ENCODE results near the gene IQGAP1. TPM values are rescaled to one million over a fixed set of nuclear protein-coding genes. Genes with fewer than 3 reads are reported as not detected.

The IQGAP1 gene
- total RNA-seq, 6 experiments from 2014 or later = 172 to 201 (median 185) TPM

DNA sequence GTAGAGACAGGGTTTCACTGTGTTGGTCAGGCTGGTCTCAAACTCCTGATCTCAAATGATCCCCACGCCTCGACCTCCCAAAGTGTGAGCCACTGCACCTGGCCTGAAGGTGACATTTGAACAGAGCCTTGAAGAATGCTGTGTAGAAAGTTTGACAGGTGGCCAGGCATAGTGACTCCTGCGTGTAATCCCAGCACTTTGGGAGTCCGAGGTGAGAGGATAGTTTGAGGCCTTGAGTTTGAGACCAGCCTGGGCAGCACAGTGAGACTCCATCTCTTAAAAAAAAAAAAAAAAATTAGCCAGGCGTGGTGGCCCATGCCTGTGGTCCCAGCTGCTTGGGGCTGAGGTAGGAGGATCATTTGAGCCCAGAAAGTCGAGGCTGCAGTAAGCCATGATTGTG, 1.5 kb downstream of the IQGAP1 start:
- peak overlapping the region; percentile 97 for H3K4me3 Mint-ChIP-seq
- H3K27ac Mint-ChIP-seq = peak overlapping the region; percentile 88
- peaks cover 49% of the 10 kb centered on the region for H3K36me3 Mint-ChIP-seq (ENCODE audit: low read depth)
- peaks cover 53% of the 10 kb centered on the region for H3K4me1 Mint-ChIP-seq (ENCODE audit: low read depth)
- TF ChIP-seq, protein P1, sequence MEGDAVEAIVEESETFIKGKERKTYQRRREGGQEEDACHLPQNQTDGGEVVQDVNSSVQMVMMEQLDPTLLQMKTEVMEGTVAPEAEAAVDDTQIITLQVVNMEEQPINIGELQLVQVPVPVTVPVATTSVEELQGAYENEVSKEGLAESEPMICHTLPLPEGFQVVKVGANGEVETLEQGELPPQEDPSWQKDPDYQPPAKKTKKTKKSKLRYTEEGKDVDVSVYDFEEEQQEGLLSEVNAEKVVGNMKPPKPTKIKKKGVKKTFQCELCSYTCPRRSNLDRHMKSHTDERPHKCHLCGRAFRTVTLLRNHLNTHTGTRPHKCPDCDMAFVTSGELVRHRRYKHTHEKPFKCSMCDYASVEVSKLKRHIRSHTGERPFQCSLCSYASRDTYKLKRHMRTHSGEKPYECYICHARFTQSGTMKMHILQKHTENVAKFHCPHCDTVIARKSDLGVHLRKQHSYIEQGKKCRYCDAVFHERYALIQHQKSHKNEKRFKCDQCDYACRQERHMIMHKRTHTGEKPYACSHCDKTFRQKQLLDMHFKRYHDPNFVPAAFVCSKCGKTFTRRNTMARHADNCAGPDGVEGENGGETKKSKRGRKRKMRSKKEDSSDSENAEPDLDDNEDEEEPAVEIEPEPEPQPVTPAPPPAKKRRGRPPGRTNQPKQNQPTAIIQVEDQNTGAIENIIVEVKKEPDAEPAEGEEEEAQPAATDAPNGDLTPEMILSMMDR (IDR thresholded peaks at IDR 0.05) = no peak
- no peaks in the 10 kb centered on the region for H3K27me3 Mint-ChIP-seq (ENCODE audit: insufficient read depth)
- DNase-seq = no peak
- H3K9me3 Mint-ChIP-seq = no peaks in the 10 kb centered on the region

DNA sequence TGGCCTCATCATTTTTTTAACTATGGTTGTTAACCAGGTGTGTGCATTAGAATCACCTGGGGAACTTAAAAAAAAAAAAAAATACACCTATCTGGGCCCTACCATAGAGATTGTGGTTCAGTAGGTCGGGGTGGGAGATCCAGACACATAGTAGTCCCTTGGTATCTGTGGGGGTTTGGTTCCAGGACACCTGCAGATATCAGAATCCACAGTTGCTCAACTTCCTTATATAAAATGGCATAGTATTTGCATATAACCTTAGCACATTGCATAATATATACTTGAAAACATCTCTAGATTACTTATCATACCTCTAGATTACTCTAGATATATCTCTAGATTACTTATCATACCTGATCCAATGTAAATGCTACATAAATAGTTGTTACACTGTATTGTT, 5.0 kb downstream of the IQGAP1 start:
- H3K9me3 Mint-ChIP-seq = no peaks in the 10 kb centered on the region
- H3K4me1 Mint-ChIP-seq (ENCODE audit: low read depth) = peaks cover 64% of the 10 kb centered on the region
- H3K27me3 Mint-ChIP-seq (ENCODE audit: insufficient read depth) = no peaks in the 10 kb centered on the region; the same call in 1 of the 2 replicates
- TF ChIP-seq, protein P1 (IDR thresholded peaks at IDR 0.05) = no peak
- no peak for DNase-seq
- H3K27ac Mint-ChIP-seq = no peak overlapping the region
- peaks cover 59% of the 10 kb centered on the region for H3K36me3 Mint-ChIP-seq (ENCODE audit: low read depth)
- H3K4me3 Mint-ChIP-seq = no peak overlapping the region

DNA sequence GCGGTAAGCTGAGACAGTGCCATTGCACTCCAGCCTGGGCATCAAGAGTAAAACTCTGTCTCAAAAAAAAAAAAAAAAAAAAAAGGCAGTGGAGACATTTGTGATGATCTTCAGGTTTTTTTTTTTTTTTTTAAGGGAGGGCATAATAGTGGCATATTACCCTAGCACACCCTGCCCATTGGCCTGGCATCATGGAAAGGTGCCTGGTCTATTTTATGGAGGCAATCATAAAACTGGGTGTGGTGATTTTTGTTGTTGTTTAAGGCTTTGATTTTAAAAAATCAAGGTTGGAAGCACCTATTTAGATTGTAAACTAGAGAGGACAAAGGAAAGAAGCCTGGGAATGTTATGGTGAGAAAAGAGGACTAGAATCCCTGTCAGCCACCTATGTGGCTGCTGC, 6.0 kb downstream of the IQGAP1 start:
- TF ChIP-seq, protein P1 (IDR thresholded peaks at IDR 0.05) = no peak
- Mint-ChIP-seq H3K4me3 (no peak overlapping the region), H3K27me3 (ENCODE audit: insufficient read depth) (no peaks in the 10 kb centered on the region; the same call in 1 of the 2 replicates)

GRCh38 chr15:90394748-90395442, 6.9 kb downstream of the IQGAP1 start:
- H3K36me3 Mint-ChIP-seq (ENCODE audit: low read depth) = peaks cover 49% of the 10 kb centered on the region
- peak overlapping the region; percentile 40; the same call in 1 of the 2 replicates for H3K27ac Mint-ChIP-seq
- no peaks in the 10 kb centered on the region; the same call in 1 of the 2 replicates for H3K27me3 Mint-ChIP-seq (ENCODE audit: insufficient read depth)
- H3K4me3 Mint-ChIP-seq = no peak overlapping the region
- H3K9me3 Mint-ChIP-seq = no peaks in the 10 kb centered on the region
- H3K4me1 Mint-ChIP-seq (ENCODE audit: low read depth) = peaks cover 64% of the 10 kb centered on the region
- DNase-seq = no peak
- TF ChIP-seq, protein P1 (IDR thresholded peaks at IDR 0.05) = no peak

More for the DNA sequence above, 6.0 kb downstream of the IQGAP1 start:
- H3K27ac Mint-ChIP-seq = peak overlapping the region; percentile 40
- peaks cover 64% of the 10 kb centered on the region for H3K4me1 Mint-ChIP-seq (ENCODE audit: low read depth)
- H3K9me3 Mint-ChIP-seq = no peaks in the 10 kb centered on the region
- H3K36me3 Mint-ChIP-seq (ENCODE audit: low read depth) = peaks cover 55% of the 10 kb centered on the region
- no peak for DNase-seq

DNA sequence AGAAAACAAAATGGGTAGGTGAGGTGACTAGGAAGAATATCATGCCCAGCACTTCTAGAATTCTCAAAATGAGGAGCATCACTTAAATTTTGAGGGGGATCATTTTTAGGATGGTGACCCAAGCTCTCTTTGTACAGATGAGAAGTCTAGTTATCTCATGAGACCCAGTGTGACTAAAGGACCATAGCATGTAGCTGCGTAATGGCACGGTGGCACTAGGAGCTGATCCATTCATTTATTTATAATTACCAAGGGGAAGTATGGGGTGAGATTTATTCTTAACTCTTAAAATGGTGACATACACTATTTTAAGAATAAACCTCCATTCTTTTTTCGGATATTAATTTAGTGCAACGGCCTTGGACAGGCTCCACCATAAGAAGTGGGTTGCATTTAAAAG, 8.3 kb downstream of the IQGAP1 start:
- Mint-ChIP-seq H3K27me3 (ENCODE audit: insufficient read depth) (no peaks in the 10 kb centered on the region; the same call in 1 of the 2 replicates), H3K4me1 (ENCODE audit: low read depth) (peaks cover 64% of the 10 kb centered on the region), H3K4me3 (no peak overlapping the region), H3K36me3 (ENCODE audit: low read depth) (peaks cover 34% of the 10 kb centered on the region), H3K27ac (peak overlapping the region; percentile 37), H3K9me3 (no peaks in the 10 kb centered on the region)
- no peak for DNase-seq
- TF ChIP-seq, protein P1 (IDR thresholded peaks at IDR 0.05) = no peak
